Measurements from ENCODE around the gene PPIF. TPM values are rescaled to one million over a fixed set of nuclear protein-coding genes. Genes with fewer than 3 reads are reported as not detected.

The PPIF gene
- total RNA-seq, 1 donor from 2014 or later = 21.9 TPM

DNA sequence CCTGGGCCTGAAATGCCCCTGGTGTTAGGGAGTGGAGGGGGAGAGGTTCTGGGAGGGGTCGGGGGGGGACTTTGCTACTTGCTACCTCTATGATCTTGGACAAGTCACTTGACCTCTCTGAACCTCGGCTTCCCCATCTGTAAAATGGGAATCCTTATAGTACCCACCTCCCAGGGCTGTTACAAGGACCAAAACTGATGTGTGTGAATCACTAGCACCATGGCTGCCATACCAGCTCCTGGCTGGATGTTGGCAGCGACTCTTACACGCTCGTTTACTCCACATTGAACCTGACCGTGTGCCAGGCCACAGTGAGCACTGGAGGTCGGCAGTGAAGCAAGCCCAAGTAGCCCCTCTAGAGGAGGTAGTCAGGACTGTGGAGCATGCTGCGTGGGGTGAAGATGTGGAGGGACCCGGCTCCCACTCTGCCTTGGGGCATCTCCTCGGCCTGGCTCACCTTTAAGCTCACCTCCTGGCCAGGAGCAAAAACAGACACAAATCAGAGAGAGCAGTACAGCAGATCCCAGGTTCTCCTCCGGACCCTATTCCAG, 28.9 kb downstream of the PPIF start:
- Mint-ChIP-seq H3K4me3 (ENCODE audit: unreplicated experiment) (no peak overlapping the region), H3K4me1 (ENCODE audit: unreplicated experiment) (peaks cover 2% of the 10 kb centered on the region), H3K36me3 (ENCODE audit: low read depth, unreplicated experiment) (no peaks in the 10 kb centered on the region), H3K27me3 (ENCODE audit: unreplicated experiment) (peaks cover 8% of the 10 kb centered on the region), H3K9me3 (ENCODE audit: unreplicated experiment) (no peaks in the 10 kb centered on the region), H3K27ac (ENCODE audit: unreplicated experiment) (no peak overlapping the region)
- DNase-seq (ENCODE audit: low spot score) = no peak
- TF ChIP-seq, protein P1, sequence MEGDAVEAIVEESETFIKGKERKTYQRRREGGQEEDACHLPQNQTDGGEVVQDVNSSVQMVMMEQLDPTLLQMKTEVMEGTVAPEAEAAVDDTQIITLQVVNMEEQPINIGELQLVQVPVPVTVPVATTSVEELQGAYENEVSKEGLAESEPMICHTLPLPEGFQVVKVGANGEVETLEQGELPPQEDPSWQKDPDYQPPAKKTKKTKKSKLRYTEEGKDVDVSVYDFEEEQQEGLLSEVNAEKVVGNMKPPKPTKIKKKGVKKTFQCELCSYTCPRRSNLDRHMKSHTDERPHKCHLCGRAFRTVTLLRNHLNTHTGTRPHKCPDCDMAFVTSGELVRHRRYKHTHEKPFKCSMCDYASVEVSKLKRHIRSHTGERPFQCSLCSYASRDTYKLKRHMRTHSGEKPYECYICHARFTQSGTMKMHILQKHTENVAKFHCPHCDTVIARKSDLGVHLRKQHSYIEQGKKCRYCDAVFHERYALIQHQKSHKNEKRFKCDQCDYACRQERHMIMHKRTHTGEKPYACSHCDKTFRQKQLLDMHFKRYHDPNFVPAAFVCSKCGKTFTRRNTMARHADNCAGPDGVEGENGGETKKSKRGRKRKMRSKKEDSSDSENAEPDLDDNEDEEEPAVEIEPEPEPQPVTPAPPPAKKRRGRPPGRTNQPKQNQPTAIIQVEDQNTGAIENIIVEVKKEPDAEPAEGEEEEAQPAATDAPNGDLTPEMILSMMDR (IDR thresholded peaks at IDR 0.05; ENCODE audit: unreplicated experiment) = no peak

- H3K36me3 Mint-ChIP-seq (ENCODE audit: low read depth, unreplicated experiment) = no peaks in the 10 kb centered on the region
- H3K4me1 Mint-ChIP-seq (ENCODE audit: unreplicated experiment) = peaks cover 2% of the 10 kb centered on the region
- no peak overlapping the region for H3K4me3 Mint-ChIP-seq (ENCODE audit: unreplicated experiment)
- H3K9me3 Mint-ChIP-seq (ENCODE audit: unreplicated experiment) = no peaks in the 10 kb centered on the region
- H3K27me3 Mint-ChIP-seq (ENCODE audit: unreplicated experiment) = peaks cover 9% of the 10 kb centered on the region
- DNase-seq (ENCODE audit: low spot score) = no peak
- TF ChIP-seq, protein P1 (IDR thresholded peaks at IDR 0.05; ENCODE audit: unreplicated experiment) = no peak
- no peak overlapping the region for H3K27ac Mint-ChIP-seq (ENCODE audit: unreplicated experiment)
These were observed 29.7 kb downstream of the PPIF start for GRCh38 chr10:79376751-79377556.

DNA sequence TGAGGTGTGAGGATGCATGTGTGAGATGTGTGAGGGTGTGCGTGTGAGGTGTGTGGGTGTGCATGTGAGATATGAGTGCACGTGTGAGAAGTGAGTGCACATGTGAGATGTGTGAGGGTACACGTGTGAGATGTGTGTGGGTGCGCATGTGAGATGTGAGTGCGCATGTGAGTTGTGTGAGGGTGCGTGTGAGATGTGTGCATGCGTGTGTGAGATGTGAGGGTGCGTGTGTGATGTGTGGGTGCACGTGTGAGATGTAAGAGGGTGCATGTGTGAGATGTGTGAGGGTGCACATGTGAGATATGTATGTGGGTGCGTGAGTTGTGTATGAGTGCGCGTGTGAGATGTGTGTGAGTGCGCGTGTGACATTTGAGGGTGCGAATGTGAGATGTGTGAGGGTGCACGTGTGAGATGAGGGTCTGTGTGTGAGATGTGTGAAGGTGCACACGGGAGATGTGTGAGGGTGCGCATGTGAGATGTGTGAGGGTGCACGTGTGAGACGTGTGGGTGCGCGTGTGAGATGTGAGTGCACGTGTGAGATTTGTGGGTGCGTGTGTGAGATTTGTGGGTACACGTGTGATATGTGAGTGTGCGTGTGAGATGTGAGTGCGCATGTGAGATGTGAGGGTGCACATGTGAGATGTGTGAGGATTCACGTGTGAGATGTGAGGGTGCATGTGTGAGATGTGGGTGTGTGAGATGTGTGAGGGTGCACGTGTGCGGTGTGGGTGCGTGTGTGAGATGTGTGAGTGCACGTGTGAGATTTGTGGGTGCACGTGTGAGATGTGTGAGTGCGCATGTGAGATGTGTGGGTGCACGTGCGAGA, 30.5 kb downstream of the PPIF start:
- no peak overlapping the region for H3K4me3 Mint-ChIP-seq (ENCODE audit: unreplicated experiment)
- TF ChIP-seq, protein P1 (IDR thresholded peaks at IDR 0.05; ENCODE audit: unreplicated experiment) = no peak
- H3K27ac Mint-ChIP-seq (ENCODE audit: unreplicated experiment) = no peak overlapping the region
- H3K27me3 Mint-ChIP-seq (ENCODE audit: unreplicated experiment) = peaks cover 9% of the 10 kb centered on the region
- peaks cover 2% of the 10 kb centered on the region for H3K4me1 Mint-ChIP-seq (ENCODE audit: unreplicated experiment)
- H3K36me3 Mint-ChIP-seq (ENCODE audit: low read depth, unreplicated experiment) = no peaks in the 10 kb centered on the region
- no peak for DNase-seq (ENCODE audit: low spot score)
- no peaks in the 10 kb centered on the region for H3K9me3 Mint-ChIP-seq (ENCODE audit: unreplicated experiment)

DNA sequence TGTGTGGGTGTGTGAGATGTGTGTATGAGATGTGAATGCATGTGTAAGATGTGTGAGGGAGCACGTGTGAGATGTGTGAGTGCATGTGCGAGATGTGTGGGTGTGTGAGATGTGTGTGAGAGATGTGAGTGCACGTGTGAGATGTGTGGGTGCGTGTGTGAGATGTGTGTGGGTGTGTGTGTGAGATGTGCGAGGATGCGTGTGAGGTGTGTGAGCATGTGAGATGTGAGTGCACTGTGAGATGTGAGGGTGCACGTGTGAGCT, 31.0 kb downstream of the PPIF start:
- Mint-ChIP-seq H3K4me3 (ENCODE audit: unreplicated experiment) (no peak overlapping the region), H3K9me3 (ENCODE audit: unreplicated experiment) (no peaks in the 10 kb centered on the region), H3K27ac (ENCODE audit: unreplicated experiment) (no peak overlapping the region), H3K27me3 (ENCODE audit: unreplicated experiment) (peaks cover 9% of the 10 kb centered on the region), H3K4me1 (ENCODE audit: unreplicated experiment) (peaks cover 2% of the 10 kb centered on the region), H3K36me3 (ENCODE audit: low read depth, unreplicated experiment) (no peaks in the 10 kb centered on the region)
- no peak for DNase-seq (ENCODE audit: low spot score)
- TF ChIP-seq, protein P1 (IDR thresholded peaks at IDR 0.05; ENCODE audit: unreplicated experiment) = no peak
